GM08714 (cell line): ENCODE results near the gene ALDH1A1.

Experiments used
- H3K4me3 ChIP-seq: fragments of 200-500 bp; sonication (Bioruptor generic); 2 replicates; pipeline ENCODE4 v1.5.1; 2014; ENCODE audit warnings: mild to moderate bottlenecking, low read length, inconsistent platforms
- ZNF274 ChIP-seq: IDR thresholded peaks from 2 replicates; pipeline ENCODE4 v1.6.1; 2012; ENCODE audit warnings: mild to moderate bottlenecking, low read depth, low read length

The ALDH1A1 gene

GRCh38 chr9:72983512-72984225, 30.8 kb upstream of the ALDH1A1 start:
- H3K4me3 ChIP-seq, result no peak overlapping the region
- TF ChIP-seq ZNF274, result no peak

DNA sequence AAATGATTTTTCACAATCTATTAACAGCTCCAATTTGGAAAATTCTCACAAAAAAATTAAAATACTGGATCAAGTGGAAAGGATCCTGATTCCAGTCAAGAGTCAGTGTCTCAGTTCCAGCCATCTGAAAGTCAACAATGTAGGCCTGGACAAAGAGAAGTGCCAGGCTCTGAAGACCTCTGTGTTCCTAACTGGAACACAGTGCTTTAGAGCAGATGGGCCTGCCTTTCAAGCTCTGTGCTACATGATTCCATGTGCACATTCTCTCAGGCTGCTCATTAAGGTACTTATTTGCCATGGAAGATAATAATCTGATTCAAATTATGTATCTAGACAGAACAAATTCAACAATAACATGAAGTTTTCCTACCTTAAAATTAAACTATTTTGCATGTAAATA, 30.2 kb upstream of the ALDH1A1 start:
- no peak overlapping the region for H3K4me3 ChIP-seq
- TF ChIP-seq ZNF274, result no peak

GRCh38 chr9:72982146-72982799, 29.4 kb upstream of the ALDH1A1 start:
- no peak overlapping the region for H3K4me3 ChIP-seq
- TF ChIP-seq ZNF274, result no peak

DNA sequence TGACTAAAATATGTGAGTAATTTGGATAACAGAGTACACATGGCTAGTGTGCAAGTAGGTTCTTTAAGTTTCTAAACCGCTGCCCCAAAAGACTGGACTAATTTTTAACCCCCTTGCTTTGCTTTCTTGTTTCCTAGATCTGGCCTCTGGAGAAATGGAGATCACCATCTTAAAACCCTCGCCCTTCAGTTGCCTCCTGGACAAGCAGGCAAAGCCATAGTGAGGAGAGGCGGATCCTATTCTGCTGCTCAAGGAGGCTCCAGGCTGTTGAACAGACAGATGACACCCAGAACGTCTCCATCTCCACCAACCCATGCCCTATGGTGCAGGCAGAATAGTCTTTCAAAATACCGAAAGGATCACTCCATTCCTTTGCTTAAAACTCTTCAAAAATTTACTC, 28.6 kb upstream of the ALDH1A1 start:
- no peak overlapping the region for H3K4me3 ChIP-seq

DNA sequence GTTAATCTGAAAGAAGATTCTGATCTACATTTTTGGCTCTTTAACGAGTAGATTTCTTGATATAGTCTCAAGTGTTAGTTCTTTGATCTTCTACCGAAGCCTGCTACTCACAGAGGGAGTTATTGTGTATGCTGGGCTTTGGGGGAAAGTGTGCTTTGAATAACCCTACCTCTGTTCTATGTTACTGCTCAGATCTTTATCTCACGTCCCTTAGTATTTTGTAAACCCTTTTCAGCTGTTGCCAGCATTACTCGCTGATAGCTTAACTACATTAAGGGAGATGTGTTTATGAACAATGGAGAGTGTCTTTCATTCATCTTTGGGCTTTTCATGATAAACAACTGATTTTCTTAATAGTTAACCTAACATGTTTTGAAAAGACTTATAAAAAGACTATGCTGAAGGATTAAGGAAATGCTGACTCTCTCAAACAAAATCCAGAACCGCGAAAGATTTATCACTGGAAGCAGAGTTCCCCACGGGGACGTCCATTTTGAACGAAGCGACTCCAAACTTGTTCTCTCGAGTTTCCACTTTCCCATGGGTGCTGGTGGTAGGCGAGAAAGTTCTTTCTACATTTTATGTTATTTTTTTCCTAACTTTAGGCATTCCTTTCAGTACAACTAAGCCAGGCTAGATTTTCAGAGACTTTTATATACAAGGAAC, 27.9 kb upstream of the ALDH1A1 start:
- no peak for TF ChIP-seq ZNF274
- H3K4me3 ChIP-seq, result no peak overlapping the region

More for the DNA sequence above, 28.6 kb upstream of the ALDH1A1 start:
- TF ChIP-seq ZNF274, result no peak

DNA sequence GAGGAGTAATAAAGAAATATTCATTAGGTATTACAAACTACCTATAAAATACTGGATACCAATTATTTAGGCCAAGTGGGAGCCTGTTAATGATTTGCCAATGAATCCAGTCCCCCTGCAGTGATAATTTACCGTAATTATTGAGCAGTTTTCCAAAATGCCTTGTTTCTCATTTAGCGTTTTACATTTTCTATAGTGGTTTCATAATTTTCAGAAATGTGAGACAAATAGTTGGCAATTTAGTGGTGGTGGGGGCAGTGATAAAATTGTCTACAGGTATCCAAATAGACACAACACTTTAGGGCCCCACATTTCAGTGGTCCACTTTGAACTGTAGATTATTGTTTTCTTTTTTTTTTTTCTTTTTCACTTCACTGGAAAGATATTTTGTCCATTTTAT, 27.3 kb upstream of the ALDH1A1 start:
- TF ChIP-seq ZNF274, result no peak
- no peak overlapping the region for H3K4me3 ChIP-seq

DNA sequence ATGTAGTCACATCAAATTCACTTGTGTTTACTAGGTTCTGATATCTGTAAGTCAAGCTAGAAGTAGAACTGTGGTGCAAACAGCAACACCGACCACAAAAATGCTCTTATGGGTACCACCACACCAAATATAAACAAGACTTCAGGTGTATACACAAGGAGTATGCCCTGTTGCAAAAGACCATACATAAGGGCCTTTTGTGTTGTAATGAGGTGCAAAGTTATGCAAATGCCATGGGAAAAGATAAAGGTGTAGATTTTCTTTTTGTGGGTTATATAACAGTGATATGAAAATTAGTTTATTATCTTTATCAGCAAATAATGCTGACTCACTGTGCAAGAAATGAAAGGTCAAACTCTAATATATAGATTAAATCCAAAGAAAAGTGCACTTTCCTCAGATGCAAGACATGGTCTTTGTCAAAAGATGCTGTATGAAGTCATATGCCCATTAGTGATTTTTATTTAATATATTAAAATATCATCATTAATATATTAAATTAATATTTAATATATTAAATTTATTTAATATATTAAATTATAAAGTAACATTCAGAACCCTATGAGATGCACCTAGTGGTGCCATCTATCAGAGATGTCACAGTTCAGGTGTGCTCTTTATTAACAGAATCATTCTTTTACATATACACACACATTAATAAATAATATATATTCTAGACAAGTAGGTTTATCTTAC, 26.7 kb upstream of the ALDH1A1 start:
- no peak for TF ChIP-seq ZNF274
- H3K4me3 ChIP-seq, result no peak overlapping the region

- H3K4me3 ChIP-seq, result no peak overlapping the region
- TF ChIP-seq ZNF274, result no peak
Measured at GRCh38 chr9:72978744-72979143, 25.9 kb upstream of the ALDH1A1 start.

DNA sequence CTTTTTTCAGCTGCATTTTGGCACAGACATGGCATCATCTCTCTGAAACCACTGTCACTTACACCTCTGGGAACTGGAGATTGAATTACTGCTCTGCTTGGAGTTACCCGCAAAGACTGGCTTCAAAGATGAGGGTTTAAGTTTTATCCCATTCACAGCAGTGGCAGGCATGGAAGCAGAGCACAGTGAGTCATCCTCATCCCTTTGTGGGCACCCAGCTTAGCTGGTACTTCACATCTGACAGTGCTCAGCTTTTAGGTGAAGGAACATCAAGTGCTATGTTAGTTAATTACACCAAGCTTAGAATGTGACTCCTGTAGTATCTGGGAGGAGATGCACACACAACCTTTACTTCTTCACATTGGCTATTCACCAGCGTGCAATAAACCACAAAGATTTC, 24.8 kb upstream of the ALDH1A1 start:
- no peak overlapping the region for H3K4me3 ChIP-seq
- no peak for TF ChIP-seq ZNF274

DNA sequence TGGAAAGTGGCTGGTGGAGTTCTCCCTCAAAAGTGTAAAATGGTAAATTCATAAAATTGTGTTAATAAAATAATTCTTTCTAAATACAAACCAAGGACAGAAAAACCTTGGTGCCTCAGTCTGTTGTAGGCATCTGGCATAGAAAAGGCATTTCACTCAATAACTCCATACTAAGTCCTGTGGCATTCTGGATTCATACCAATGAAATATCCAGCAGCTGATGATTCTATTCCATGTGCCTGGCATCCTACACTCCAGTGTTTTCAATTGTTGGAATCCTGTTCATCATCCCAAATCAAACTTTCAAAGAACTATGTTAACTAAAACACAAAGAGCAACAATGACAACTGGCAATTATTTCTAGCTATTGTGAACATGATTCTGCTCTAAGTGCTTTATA, 21.6 kb upstream of the ALDH1A1 start:
- no peak overlapping the region for H3K4me3 ChIP-seq
- TF ChIP-seq ZNF274, result no peak

DNA sequence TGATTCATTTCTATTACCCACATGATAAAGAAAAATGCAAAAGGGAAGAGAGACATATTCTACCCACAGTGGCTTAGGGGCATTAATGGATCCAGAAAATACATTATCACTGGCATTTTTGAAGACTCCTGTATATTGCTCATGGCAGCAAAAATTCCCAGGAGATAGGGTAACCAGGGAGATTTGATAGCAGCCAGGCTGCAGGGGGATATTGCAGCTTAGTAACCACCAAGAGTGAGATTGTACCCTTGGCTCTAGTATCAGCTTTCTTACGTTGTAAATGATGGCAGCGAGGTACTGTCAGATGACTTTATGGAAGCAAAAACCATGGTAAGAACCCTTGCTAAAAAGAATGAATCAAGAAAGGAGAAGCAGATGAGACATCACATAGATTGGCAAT, 19.8 kb upstream of the ALDH1A1 start:
- no peak for TF ChIP-seq ZNF274

DNA sequence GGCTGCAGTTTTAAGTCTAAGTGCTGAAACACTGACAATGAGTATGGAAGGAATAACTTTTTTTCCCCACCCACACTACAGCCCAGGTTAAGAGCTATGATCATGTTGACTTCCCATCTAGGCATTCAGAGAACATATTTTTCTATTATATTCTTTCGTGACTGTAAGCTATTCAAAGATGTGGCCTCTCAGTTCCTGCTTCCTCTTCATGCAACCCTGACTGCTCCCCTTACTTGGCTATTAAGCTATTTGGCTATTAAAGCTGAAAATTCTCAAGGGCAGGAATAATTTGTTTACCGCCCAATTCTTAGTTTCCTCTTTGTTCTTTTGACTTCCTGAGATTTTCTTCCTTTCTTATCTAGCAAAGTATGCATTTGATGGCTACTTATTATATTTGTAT, 18.6 kb upstream of the ALDH1A1 start:
- no peak for TF ChIP-seq ZNF274
- H3K4me3 ChIP-seq, result no peak overlapping the region

More for the DNA sequence above, 19.8 kb upstream of the ALDH1A1 start:
- H3K4me3 ChIP-seq, result no peak overlapping the region

GRCh38 chr9:72960446-72960845, 7.6 kb upstream of the ALDH1A1 start:
- no peak for TF ChIP-seq ZNF274
- no peak overlapping the region for H3K4me3 ChIP-seq

DNA sequence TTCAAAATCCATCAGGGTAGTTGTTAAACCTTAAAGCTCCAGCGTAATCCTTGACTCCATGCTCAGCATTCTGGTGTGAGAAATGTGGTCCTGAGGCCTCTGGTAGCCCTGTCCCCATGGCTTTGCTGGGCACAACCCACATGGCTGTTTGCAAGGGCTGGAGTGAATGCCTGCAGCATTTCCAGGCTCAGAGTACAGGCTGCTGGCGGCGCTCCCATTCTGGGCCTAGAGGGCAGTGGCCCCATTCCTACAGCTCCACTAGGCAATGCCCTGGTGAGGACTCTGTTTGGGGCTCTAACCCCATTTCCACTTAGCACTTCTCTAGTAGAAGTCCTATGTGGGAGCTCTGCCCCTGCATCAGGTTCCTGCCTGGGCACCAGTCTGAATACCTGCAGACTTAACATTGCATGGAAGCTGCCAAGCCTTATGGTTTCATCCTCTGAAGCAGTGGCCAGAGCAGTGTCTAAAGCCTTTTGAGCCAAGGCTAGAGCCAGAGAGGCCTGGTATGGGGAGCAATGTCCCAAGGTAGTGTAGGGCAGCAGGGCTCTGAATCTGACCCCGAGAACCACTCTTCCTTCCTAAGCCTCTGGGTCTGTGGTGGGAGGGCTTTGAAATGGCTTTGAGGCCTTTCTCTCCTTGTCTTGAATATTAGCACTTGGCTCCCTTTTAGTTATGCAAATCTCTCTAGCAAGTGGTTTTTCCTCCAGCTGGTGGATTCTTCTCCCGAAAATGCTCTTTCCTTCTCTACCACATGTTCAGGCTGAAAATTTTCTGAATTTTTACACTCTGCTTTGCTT, 5.8 kb upstream of the ALDH1A1 start:
- no peak overlapping the region for H3K4me3 ChIP-seq
- TF ChIP-seq ZNF274, result no peak

DNA sequence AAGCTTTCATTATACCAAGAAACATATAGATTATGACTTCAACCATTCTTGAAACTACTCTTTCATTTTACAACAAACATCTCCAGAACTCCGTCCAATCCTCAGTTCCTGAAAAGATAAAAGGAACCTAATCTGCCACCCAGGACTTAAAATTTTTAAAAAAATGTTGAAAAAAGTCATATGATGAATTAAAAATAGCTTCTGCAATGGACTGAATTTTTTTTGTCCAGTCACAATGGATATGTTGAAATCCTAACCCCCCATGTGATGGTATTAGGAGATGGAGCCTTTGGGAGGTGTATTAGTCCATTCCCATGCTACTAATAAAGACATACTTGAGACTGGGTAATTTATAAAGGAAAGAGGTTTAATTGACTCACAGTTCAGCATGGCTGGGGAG, 2.7 kb upstream of the ALDH1A1 start:
- no peak overlapping the region for H3K4me3 ChIP-seq
- TF ChIP-seq ZNF274, result no peak
